ENCODE data around the gene TBC1D23. TPM values are rescaled to one million over a fixed set of nuclear protein-coding genes. Genes with fewer than 3 reads are reported as not detected.

Gene TBC1D23
- total RNA-seq, 1 experiment from 2014 or later = 34.8 TPM

- Mint-ChIP-seq H3K4me1 (ENCODE audit: insufficient read depth, unreplicated experiment) (no peaks in the 10 kb centered on the region), H3K36me3 (ENCODE audit: insufficient read depth, unreplicated experiment) (no peaks in the 10 kb centered on the region), H3K4me3 (ENCODE audit: unreplicated experiment) (no peak overlapping the region), H3K27me3 (ENCODE audit: insufficient read depth, unreplicated experiment) (no peaks in the 10 kb centered on the region), H3K27ac (ENCODE audit: low read depth, unreplicated experiment) (no peak overlapping the region), H3K9me3 (ENCODE audit: unreplicated experiment) (no peaks in the 10 kb centered on the region)
- no peak for TF ChIP-seq CTCF (IDR thresholded peaks at IDR 0.05; ENCODE audit: unreplicated experiment)
- intact Hi-C loops (cut with micrococcal nuclease) = no loop called here
- ChIA-PET POLR2A (interaction anchor here (1.7 kb wide), 1 partner anchor 17 kb away, joined by 4 read pairs; the partner anchor contains the start of gene TBC1D23), CTCF (interaction anchor here (1.8 to 3.2 kb wide), 2 partner anchors 400 to 412 kb away, joined by 7 to 10 read pairs; no protein-coding TSS in a partner anchor)
- no peak for DNase-seq (ENCODE audit: unreplicated experiment)
- no TSS peak for BruUV-seq (replicated peaks)
These were observed 16.5 kb upstream of the TBC1D23 start for GRCh38 chr3:100244264-100244663.

GRCh38 chr3:100245136-100245535 lies 15.7 kb upstream of the TBC1D23 start:
- Mint-ChIP-seq H3K4me1 (ENCODE audit: insufficient read depth, unreplicated experiment) (no peaks in the 10 kb centered on the region), H3K27ac (ENCODE audit: low read depth, unreplicated experiment) (no peak overlapping the region), H3K9me3 (ENCODE audit: unreplicated experiment) (no peaks in the 10 kb centered on the region), H3K36me3 (ENCODE audit: insufficient read depth, unreplicated experiment) (no peaks in the 10 kb centered on the region), H3K4me3 (ENCODE audit: unreplicated experiment) (no peak overlapping the region), H3K27me3 (ENCODE audit: insufficient read depth, unreplicated experiment) (no peaks in the 10 kb centered on the region)
- no peak for DNase-seq (ENCODE audit: unreplicated experiment)
- ChIA-PET POLR2A (interaction anchor here (1.7 kb wide), 1 partner anchor 16 kb away, joined by 4 read pairs; the partner anchor contains the start of gene TBC1D23), CTCF (interaction anchor here (0.6 to 3.2 kb wide), 5 partner anchors 9 to 437 kb away, joined by 3 to 10 read pairs (median 5); no protein-coding TSS in a partner anchor)
- intact Hi-C loops (cut with micrococcal nuclease) = no loop called here
- no peak for TF ChIP-seq CTCF (IDR thresholded peaks at IDR 0.05; ENCODE audit: unreplicated experiment)
- BruUV-seq (replicated peaks) = no TSS peak

DNA sequence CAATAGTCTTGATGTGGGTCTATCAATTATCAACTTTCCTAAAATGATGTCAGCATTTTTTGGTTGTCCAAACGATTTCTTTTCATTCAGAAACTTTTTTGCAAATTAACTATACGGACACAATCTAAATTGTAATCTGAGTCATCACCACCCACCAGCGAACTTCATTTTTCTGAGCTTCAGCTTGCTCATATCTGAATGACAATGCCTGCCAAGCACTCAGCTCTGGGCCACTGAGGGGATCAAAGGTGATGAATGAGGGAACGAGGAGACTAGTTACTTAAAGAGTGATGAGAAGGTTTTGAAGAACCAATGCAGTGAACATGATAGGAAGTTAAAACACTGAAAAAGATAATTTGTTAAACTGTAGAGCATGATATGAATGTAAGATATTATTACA lies 14.9 kb upstream of the TBC1D23 start:
- no peaks in the 10 kb centered on the region for H3K36me3 Mint-ChIP-seq (ENCODE audit: insufficient read depth, unreplicated experiment)
- BruUV-seq (replicated peaks) = no TSS peak

DNA sequence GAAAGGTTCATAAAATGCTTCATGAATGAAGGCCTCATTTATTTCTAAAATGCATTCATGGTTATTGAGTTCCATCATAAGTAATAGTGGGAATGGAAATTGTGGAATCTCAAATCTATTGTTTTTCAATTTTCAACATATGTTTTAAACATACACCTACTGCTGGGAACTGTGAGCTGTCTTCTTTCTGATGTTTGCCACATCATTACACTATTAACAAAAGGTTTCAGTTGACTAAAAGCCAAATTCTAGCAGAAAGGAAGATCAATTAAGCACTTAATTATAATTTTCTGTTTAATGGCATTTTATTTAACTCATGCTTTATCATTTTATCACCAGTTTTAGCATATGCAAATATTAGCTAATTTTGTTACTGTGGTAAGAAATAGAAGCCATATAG lies 13.8 kb upstream of the TBC1D23 start:
- BruUV-seq (replicated peaks) = no TSS peak
- ChIA-PET CTCF (interaction anchor here (1.1 to 1.6 kb wide), 2 partner anchors 13 to 178 kb away, joined by 5 to 7 read pairs; no protein-coding TSS in a partner anchor), POLR2A (no interaction called here)
- intact Hi-C loops (cut with micrococcal nuclease) = no loop called here
- Mint-ChIP-seq H3K4me3 (ENCODE audit: unreplicated experiment) (no peak overlapping the region), H3K4me1 (ENCODE audit: insufficient read depth, unreplicated experiment) (no peaks in the 10 kb centered on the region), H3K36me3 (ENCODE audit: insufficient read depth, unreplicated experiment) (no peaks in the 10 kb centered on the region), H3K9me3 (ENCODE audit: unreplicated experiment) (no peaks in the 10 kb centered on the region), H3K27ac (ENCODE audit: low read depth, unreplicated experiment) (no peak overlapping the region), H3K27me3 (ENCODE audit: insufficient read depth, unreplicated experiment) (no peaks in the 10 kb centered on the region)
- TF ChIP-seq CTCF (IDR thresholded peaks at IDR 0.05; ENCODE audit: unreplicated experiment) = no peak
- no peak for DNase-seq (ENCODE audit: unreplicated experiment)

More for the DNA sequence above, 14.9 kb upstream of the TBC1D23 start:
- no peak overlapping the region for H3K27ac Mint-ChIP-seq (ENCODE audit: low read depth, unreplicated experiment)
- H3K9me3 Mint-ChIP-seq (ENCODE audit: unreplicated experiment) = no peaks in the 10 kb centered on the region
- H3K4me1 Mint-ChIP-seq (ENCODE audit: insufficient read depth, unreplicated experiment) = no peaks in the 10 kb centered on the region
- H3K27me3 Mint-ChIP-seq (ENCODE audit: insufficient read depth, unreplicated experiment) = no peaks in the 10 kb centered on the region
- intact Hi-C loops (cut with micrococcal nuclease) = no loop called here
- CTCF ChIA-PET = interaction anchor here (0.6 to 3.2 kb wide), 4 partner anchors 8 to 414 kb away, joined by 3 to 10 read pairs (median 4); no protein-coding TSS in a partner anchor
- H3K4me3 Mint-ChIP-seq (ENCODE audit: unreplicated experiment) = no peak overlapping the region
- POLR2A ChIA-PET = interaction anchor here (1.7 kb wide), 1 partner anchor 15 kb away, joined by 4 read pairs; the partner anchor contains the start of gene TBC1D23
- DNase-seq (ENCODE audit: unreplicated experiment) = no peak
- TF ChIP-seq CTCF (IDR thresholded peaks at IDR 0.05; ENCODE audit: unreplicated experiment) = no peak

Measured in MCF 10A (cell line).